GM12878 (cell line): ENCODE measurements around the gene ABCA2. TPM values are rescaled to one million over a fixed set of nuclear protein-coding genes. Genes with fewer than 3 reads are reported as not detected.

Source experiments
- ATAC-seq: fragments of 200-7000 bp; cut with Tn5 transposase; 3 replicates; pipeline ENCODE4 v1.9.1; 2020; ENCODE audit warnings: mild to moderate bottlenecking, moderate library complexity
- BruUV-seq: library from RNA; stranded (reverse); fragments of 400-500 nt; replicated peaks from 2 replicates; lab custom pipeline; 2021; lab: Mats Ljungman, UMichigan
- CTCF ChIA-PET: fragments of 300-600 bp; sonication (Branson Sonifier 250); formaldehyde crosslinking; extraction: SDS; loops from one replicate; lab custom pipeline; 2021; ENCODE audit warnings: inconsistent platforms; lab: Yijun Ruan, JAX
- POLR2A ChIA-PET: fragments of 350-600 bp; formaldehyde crosslinking; extraction: SDS; loops from one replicate; lab custom pipeline; 2021; ENCODE audit warnings: inconsistent platforms; lab: Charles Lee
- RAD21 ChIA-PET: fragments of 300-600 bp; sonication (Branson Sonifier 250); formaldehyde crosslinking; loops from one replicate; lab custom pipeline; 2023; ENCODE audit warnings: antibody characterized with exemption; ENCODE audit not compliant: unreplicated experiment; lab: Charles Lee
- SMC1A ChIA-PET: fragments of 300-600 bp; sonication (Branson Sonifier 250); formaldehyde crosslinking; loops from one replicate; lab custom pipeline; 2023; ENCODE audit not compliant: unreplicated experiment, uncharacterized antibody; lab: Charles Lee
- DNase-seq: peaks from one replicate; pipeline ENCODE4 v3.0.0-alpha.2; 2011; ENCODE audit warnings: low read depth, low spot score
- FAIRE-seq: peaks from 3 replicates; lab custom pipeline; 2011; peaks lifted over from hg19 to GRCh38; lab: Jason Lieb, UNC
- H2AFZ ChIP-seq: 2 replicates; pipeline ENCODE4 v1.6.0; 2011; ENCODE audit warnings: low read depth, low read length, control low read depth; ENCODE audit not compliant: control insufficient read depth
- H3K27ac ChIP-seq: 2 replicates; pipeline ENCODE4 v1.5.1; 2011; ENCODE audit warnings: control low read depth; ENCODE audit not compliant: control insufficient read depth, insufficient read depth
- H3K27me3 ChIP-seq, 2 experiments: replicated peaks in 1 of 2; 2 replicates each; pipeline versions ENCODE4 v1.6.0 to v1.6.1; 2011; ENCODE audit warnings: low read length in 1 of 2; ENCODE audit not compliant: control insufficient read depth in 2 of 2, insufficient read depth in 2 of 2
- H3K36me3 ChIP-seq, 2 experiments: 2 replicates each; pipeline ENCODE4 v1.5.1; 2011; ENCODE audit warnings: low read length in 1 of 2; ENCODE audit not compliant: control insufficient read depth in 2 of 2, insufficient read depth in 2 of 2
- H3K4me1 ChIP-seq: 2 replicates; pipeline ENCODE4 v1.6.1; 2011; ENCODE audit warnings: mild to moderate bottlenecking, low read length, moderate library complexity, mixed read lengths; ENCODE audit not compliant: control insufficient read depth, insufficient read depth
- H3K4me2 ChIP-seq: 2 replicates; pipeline ENCODE4 v1.6.0; 2011; ENCODE audit warnings: control low read depth; ENCODE audit not compliant: control insufficient read depth, insufficient read depth
- H3K4me3 ChIP-seq: fragments of 200-600 bp; sonication (generic); 2 replicates; pipeline ENCODE4 v1.5.1; 2016
- H3K79me2 ChIP-seq: 2 replicates; pipeline ENCODE4 v1.6.0; 2011; ENCODE audit warnings: low read length; ENCODE audit not compliant: control insufficient read depth, insufficient read depth
- H3K9ac ChIP-seq: 2 replicates; pipeline ENCODE4 v1.8.0; 2011; ENCODE audit warnings: low read length, control low read depth, mixed read lengths; ENCODE audit not compliant: control insufficient read depth, insufficient read depth
- H3K9me3 ChIP-seq: replicated peaks from 3 replicates; pipeline ENCODE4 v1.5.1; 2011; ENCODE audit warnings: mild to moderate bottlenecking, low read length; ENCODE audit not compliant: control insufficient read depth, insufficient read depth
- H4K20me1 ChIP-seq: 2 replicates; pipeline ENCODE4 v1.6.0; 2011; ENCODE audit not compliant: control insufficient read depth, insufficient read depth
- CBFB ChIP-seq: IDR thresholded peaks from 2 replicates; pipeline ENCODE4 v1.6.1; 2016; ENCODE audit warnings: antibody characterized with exemption, low read depth
- MYC ChIP-seq: IDR thresholded peaks from 2 replicates; pipeline ENCODE4 v1.6.1; 2011; ENCODE audit warnings: mild to moderate bottlenecking, low read length, moderate library complexity, inconsistent platforms; ENCODE audit not compliant: insufficient read depth, insufficient replicate concordance, insufficient read length, severe bottlenecking
- WGBS: methylation state at CpG from one replicate; pipeline ENCODE4 v1.1.6; 2016; ENCODE audit warnings: low lambda C conversion rate; ENCODE audit not compliant: insufficient replicate concordance, insufficient coverage; ENCODE audit errors: missing lambda C conversion rate; 5-methylcytosine and 5-hydroxymethylcytosine counted together
- in situ Hi-C: fragments of 300-500 bp; cut with MboI; formaldehyde crosslinking; loops from 9 replicates; pipeline ENCODE4 v1.14.3; 2018; ENCODE audit warnings: mixed read lengths
- intact Hi-C: fragments of 100-400 bp; cut with micrococcal nuclease; formaldehyde crosslinking; loops from one replicate; pipeline ENCODE4 v1.14.2; 2022; ENCODE audit not compliant: unreplicated experiment
- polyA plus RNA-seq, 11 experiments: library from polyadenylated mRNA; depleted of rRNA in 4 of 11; unstranded in 6 of 11; stranded (reverse) in 5 of 11; fragments of >200 nt; fragmentation: Nextera tagmentation in 4 of 11; fragmentation: Illumina TruSeq in 1 of 11; extraction: Ambion mirVana in 4 of 11; extraction: Trizol in 1 of 11; gene quantifications; 1 replicate in 1 of 11; 2 replicates in 10 of 11; pipeline versions ENCODE4 v1.2.1 to v1.2.3, GENCODE V29; 2011 to 2016; ENCODE audit warnings: inconsistent platforms in 2 of 11, missing spikeins in 2 of 11, low read depth in 1 of 11
- total RNA-seq, 4 experiments: library from RNA; depleted of rRNA in 3 of 4; stranded (reverse); fragments of >200 nt in 3 of 4; fragmentation: Illumina TruSeq in 1 of 4; extraction: Trizol in 1 of 4; gene quantifications; 2 replicates each; pipeline versions ENCODE4 v1.2.1 to v1.2.3, GENCODE V29; 2013 to 2021
- TF ChIP-seq, protein P1 (sequence below): IDR thresholded peaks from 2 replicates; pipeline ENCODE4 v1.6.1; 2012; ENCODE audit warnings: low read depth, low read length, improper control_type of control experiment
- TF ChIP-seq, protein P2 (sequence below): fragments of 450-650 bp; IDR thresholded peaks from 2 replicates; pipeline ENCODE4 v1.6.1; 2016; ENCODE audit warnings: mild to moderate bottlenecking, moderate library complexity, borderline replicate concordance

Gene ABCA2
- total and polyA plus RNA-seq, 10 of the 15 experiments (the other 5 are each of a cell fraction or from before 2014, with no cell fraction given): 0.13 to 2.6 (median 0.71) TPM; not detected in 2

DNA sequence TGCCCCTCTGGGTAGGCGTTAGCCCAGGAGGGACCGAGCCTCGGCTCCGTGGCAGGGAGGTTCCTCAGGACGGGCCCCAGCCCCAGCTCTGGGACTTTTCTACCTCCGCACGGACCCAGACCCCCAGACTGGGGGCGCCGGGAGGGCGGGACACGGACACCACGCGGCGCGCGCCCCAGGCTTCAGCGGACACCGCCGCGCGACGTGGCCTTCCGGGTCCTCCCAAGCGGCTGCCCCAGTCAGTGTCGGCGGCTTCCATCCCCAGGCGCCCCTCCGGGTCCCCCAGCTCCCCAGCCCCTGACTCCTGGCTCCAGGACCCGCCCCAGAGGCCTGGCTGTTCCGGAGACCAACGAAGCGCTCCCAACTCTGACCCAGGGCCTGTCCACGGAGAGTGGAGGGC is 42.2 kb downstream of the ABCA2 start:
- Histone ChIP-seq H3K27ac (no peak overlapping the region), H3K9me3 (no peaks in the 10 kb centered on the region), H4K20me1 (peaks cover 3% of the 10 kb centered on the region; the same call in 1 of the 2 replicates), H3K9ac (no peak overlapping the region), H3K4me1 (no peaks in the 10 kb centered on the region), H3K36me3 (no peaks in the 10 kb centered on the region), H2AFZ (no peak overlapping the region), H3K27me3 (peaks cover 5 to 6% of the 10 kb centered on the region in 2 experiments), H3K4me3 (no peak overlapping the region), H3K4me2 (no peak overlapping the region), H3K79me2 (no peaks in the 10 kb centered on the region)
- in situ Hi-C loops: no loop called here
- DNase-seq (no peak), ATAC-seq (no peak), FAIRE-seq (no peak)
- BruUV-seq: no TSS peak
- RAD21 ChIA-PET: no interaction called here
- SMC1A ChIA-PET: no interaction called here
- 81% methylated on average over 25 of the region's 33 CpGs for WGBS
- TF ChIP-seq, protein P1, sequence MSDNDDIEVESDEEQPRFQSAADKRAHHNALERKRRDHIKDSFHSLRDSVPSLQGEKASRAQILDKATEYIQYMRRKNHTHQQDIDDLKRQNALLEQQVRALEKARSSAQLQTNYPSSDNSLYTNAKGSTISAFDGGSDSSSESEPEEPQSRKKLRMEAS: no peak
- TF ChIP-seq MYC (no peak), CBFB (no peak)
- TF ChIP-seq, protein P2, sequence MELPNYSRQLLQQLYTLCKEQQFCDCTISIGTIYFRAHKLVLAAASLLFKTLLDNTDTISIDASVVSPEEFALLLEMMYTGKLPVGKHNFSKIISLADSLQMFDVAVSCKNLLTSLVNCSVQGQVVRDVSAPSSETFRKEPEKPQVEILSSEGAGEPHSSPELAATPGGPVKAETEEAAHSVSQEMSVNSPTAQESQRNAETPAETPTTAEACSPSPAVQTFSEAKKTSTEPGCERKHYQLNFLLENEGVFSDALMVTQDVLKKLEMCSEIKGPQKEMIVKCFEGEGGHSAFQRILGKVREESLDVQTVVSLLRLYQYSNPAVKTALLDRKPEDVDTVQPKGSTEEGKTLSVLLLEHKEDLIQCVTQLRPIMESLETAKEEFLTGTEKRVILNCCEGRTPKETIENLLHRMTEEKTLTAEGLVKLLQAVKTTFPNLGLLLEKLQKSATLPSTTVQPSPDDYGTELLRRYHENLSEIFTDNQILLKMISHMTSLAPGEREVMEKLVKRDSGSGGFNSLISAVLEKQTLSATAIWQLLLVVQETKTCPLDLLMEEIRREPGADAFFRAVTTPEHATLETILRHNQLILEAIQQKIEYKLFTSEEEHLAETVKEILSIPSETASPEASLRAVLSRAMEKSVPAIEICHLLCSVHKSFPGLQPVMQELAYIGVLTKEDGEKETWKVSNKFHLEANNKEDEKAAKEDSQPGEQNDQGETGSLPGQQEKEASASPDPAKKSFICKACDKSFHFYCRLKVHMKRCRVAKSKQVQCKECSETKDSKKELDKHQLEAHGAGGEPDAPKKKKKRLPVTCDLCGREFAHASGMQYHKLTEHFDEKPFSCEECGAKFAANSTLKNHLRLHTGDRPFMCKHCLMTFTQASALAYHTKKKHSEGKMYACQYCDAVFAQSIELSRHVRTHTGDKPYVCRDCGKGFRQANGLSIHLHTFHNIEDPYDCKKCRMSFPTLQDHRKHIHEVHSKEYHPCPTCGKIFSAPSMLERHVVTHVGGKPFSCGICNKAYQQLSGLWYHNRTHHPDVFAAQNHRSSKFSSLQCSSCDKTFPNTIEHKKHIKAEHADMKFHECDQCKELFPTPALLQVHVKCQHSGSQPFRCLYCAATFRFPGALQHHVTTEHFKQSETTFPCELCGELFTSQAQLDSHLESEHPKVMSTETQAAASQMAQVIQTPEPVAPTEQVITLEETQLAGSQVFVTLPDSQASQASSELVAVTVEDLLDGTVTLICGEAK: no peak
- intact Hi-C loops: no loop called here
- CTCF ChIA-PET: no interaction called here
- POLR2A ChIA-PET: no interaction called here
